HEK293T (cell line): ENCODE measurements around the gene TMPRSS6.

ENCODE experiments used
- BHLHE40 ChIP-seq: fragments of 450-650 bp; IDR thresholded peaks from 2 replicates; pipeline ENCODE4 v1.6.1; 2016; ENCODE audit warnings: mild to moderate bottlenecking, moderate library complexity, borderline replicate concordance
- FOXA1 ChIP-seq: fragments of 450-650 bp; IDR thresholded peaks from 2 replicates; pipeline ENCODE4 v1.6.1; 2016; ENCODE audit warnings: mild to moderate bottlenecking
- NFRKB ChIP-seq: fragments of 450-650 bp; IDR thresholded peaks from 2 replicates; pipeline ENCODE4 v1.6.1; 2016; ENCODE audit warnings: mild to moderate bottlenecking, moderate library complexity
- SP1 ChIP-seq: fragments of 450-650 bp; IDR thresholded peaks from 2 replicates; pipeline ENCODE4 v1.6.1; 2017
- SUZ12 ChIP-seq: fragments of 450-650 bp; IDR thresholded peaks from 2 replicates; pipeline ENCODE4 v1.6.1; 2016; ENCODE audit warnings: mild to moderate bottlenecking
- TARDBP ChIP-seq: fragments of 450-650 bp; IDR thresholded peaks from 2 replicates; pipeline ENCODE4 v1.6.1; 2016

DNA sequence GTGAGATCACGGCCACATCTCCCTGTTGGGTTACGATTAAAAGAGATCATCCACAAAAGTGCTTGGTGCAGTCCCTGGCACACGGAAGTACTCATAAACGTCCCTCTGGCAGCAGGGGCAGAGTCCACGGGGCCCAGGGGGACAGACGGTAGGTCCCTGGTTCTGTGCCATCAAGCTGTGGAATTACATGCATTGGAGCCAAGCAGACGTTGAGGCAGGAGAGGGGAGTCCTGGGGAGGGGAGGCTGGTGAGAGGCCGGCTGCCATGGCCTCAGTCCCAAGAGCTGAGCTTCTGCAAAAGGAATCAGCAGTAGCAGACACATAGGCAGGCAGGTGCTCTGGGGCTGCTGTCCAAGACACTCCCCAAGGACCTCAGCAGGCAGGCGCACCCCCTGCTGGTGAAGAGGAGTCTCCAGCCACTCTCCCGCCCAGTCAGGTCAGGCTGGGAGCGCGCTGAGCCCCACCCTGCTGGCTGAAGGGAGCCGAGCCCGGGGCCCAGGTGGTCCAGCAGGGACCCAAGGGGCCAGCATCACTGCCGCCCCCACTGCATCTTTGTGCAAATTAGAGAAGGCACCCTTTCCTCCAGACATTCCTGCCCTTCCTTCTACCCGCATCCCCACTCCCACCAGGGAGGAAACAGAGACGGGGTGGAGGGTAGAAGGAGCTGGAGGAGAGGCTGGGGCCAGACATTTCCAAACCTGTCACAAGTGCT, 65.5 kb downstream of the TMPRSS6 start:
- TF ChIP-seq SP1 (no peak), FOXA1 (no peak), SUZ12 (no peak), NFRKB (no peak), TARDBP (no peak), BHLHE40 (no peak)
